GM19023 (cell line): ENCODE measurements around the gene CTU2.
A peak's percentile ranks its signal among the peaks of the same experiment; 100 is the strongest.

Experiments used
- ATAC-seq: cut with Tn5 transposase; IDR thresholded peaks from one replicate; pipeline ENCODE4 v1.9.1; 2021; ENCODE audit warnings: mild to moderate bottlenecking, moderate library complexity; ENCODE audit not compliant: unreplicated experiment

The CTU2 gene

GRCh38 chr16:88726408-88726749 is 20.1 kb downstream of the CTU2 start:
- ATAC-seq: no peak

- no peak for ATAC-seq
Observed at GRCh38 chr16:88726981-88727380, 20.7 kb downstream of the CTU2 start.

- no peak for ATAC-seq
Observed at GRCh38 chr16:88727871-88728270, 21.6 kb downstream of the CTU2 start.

GRCh38 chr16:88730632-88731607 is 24.6 kb downstream of the CTU2 start:
- ATAC-seq: no peak

- no peak for ATAC-seq
Observed at GRCh38 chr16:88731699-88732098, 25.4 kb downstream of the CTU2 start.

DNA sequence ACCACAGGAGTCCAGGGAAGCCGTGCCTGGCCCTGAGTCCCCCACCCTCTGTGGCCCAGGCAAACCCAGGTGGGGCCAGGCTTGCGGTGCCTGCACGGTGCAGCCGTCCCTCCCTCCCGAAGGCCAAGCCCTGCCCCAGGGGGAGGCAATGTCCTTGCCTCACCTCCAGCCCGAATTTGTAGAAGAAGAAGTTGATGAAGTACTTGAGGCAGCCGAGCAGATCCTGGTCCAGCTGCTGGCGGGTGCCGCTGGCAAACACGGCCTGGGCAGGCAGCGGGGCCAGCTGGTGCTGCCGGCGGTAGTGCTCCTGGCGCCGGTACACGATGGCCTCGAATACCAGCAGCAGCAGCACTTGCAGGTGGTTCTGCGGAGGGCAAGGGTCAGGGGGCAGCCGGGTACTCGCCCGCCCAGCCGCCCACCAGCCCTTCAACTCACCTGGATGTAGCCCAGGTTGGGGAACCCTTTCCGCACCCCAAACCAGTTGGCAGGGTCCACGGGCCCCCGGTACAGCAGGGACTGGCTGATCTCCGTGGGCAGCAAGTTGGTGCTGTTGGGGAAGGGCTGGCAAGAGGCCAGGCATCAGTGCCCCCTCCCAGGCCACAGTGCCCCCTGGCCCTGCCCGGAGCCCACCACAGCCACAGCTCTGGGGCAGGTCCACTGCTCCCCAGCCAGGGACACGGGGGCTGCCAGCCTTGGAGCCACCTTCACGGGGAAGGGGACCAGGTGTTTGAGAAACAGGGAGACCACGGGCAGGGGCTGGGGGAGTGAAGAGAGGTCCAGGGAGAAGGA is 26.1 kb downstream of the CTU2 start:
- ATAC-seq: no peak

DNA sequence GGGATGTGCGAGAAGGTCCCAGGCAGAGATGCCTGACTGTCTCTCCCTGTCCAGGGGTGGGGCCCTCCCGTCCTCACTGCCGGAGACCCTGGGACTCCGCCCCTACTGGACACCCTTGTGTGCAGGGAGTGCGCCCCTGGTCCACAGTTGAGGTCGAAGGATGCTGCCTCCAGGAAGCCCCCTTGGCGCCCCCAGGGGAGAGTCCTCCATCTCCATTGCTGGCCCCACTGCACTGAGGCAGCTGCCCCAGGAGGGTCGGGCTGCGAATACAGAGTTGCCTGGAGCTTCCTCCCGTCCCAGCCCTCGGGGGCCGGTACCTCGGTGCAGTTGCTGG is 26.6 kb downstream of the CTU2 start:
- no peak for ATAC-seq

GRCh38 chr16:88733630-88734360 is 27.5 kb downstream of the CTU2 start:
- ATAC-seq: no peak

GRCh38 chr16:88734361-88734728 is 28.0 kb downstream of the CTU2 start:
- ATAC-seq: no peak

DNA sequence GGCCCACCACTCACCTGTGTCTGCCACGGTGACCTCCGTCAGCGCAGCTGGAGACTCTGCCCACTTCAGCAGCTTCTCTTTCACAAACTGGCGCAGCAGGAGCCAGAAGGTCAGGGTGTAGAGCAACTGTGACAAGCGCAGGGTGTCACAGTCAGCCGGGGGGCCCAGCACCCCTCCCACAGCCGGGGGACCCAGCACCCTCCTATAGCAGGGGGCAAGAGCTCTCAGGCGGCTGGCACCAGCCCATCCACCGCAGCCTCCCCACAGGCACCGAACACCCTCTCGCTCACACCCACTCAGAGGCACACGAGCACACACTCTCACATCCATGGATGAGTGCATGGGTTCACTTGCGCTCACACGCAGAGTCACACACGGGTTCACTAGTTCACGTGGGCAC is 28.8 kb downstream of the CTU2 start:
- ATAC-seq: no peak

DNA sequence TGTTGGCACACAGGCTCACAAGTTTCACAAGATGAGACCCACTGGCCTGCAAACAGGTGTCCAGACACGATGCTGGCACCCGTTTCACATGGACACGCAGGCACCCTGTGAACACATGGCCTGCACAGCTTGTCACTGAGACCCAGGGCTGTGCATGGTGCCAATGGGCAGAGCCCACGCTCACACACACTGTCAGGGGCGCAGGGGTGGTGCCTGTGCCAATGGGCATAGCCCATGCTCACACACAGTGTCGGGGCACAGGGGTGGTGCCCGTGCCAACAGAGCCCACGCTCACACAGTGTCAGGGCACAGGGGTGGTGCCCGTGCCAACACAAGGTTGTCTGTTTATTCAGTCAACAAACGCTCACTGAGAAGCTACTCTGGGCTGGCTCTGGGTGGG is 29.3 kb downstream of the CTU2 start:
- ATAC-seq: no peak

DNA sequence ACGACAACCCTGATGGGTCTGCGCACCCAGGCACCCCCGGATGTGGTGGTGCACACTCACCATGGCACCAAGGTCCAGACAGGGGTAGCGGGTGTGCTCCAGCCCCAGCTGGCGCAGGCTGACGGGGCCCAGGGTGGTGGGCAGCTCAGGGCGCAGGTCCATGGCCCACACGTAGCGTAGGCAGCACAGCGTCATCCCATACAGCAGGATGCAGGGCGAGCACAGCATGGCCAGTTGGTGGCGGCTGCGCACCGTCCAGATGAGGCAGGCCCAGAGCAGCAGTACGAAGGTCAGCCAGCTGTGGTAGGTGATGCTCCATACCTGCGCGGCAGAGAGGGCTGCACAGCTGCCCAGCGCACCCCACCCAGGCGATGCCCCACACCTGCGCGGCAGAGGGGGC is 29.8 kb downstream of the CTU2 start:
- no peak for ATAC-seq

DNA sequence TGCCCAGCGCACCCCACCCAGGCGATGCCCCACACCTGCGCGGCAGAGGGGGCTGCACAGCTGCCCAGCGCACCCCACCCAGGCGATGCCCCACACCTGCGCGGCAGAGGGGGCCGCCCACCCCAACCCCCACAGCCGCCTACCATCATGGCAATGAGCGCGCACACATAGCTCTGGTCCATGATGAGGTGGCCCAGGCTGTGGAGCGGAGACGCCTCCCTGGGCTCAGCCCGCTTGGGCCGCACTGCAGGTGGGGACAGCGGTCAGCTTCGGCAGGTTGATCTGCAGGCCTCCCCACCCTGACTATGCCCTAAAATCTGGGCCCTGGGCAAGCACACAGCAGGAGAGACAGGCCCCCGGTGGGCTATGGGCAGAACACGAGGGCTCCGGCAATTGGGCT is 30.2 kb downstream of the CTU2 start:
- no peak for ATAC-seq

DNA sequence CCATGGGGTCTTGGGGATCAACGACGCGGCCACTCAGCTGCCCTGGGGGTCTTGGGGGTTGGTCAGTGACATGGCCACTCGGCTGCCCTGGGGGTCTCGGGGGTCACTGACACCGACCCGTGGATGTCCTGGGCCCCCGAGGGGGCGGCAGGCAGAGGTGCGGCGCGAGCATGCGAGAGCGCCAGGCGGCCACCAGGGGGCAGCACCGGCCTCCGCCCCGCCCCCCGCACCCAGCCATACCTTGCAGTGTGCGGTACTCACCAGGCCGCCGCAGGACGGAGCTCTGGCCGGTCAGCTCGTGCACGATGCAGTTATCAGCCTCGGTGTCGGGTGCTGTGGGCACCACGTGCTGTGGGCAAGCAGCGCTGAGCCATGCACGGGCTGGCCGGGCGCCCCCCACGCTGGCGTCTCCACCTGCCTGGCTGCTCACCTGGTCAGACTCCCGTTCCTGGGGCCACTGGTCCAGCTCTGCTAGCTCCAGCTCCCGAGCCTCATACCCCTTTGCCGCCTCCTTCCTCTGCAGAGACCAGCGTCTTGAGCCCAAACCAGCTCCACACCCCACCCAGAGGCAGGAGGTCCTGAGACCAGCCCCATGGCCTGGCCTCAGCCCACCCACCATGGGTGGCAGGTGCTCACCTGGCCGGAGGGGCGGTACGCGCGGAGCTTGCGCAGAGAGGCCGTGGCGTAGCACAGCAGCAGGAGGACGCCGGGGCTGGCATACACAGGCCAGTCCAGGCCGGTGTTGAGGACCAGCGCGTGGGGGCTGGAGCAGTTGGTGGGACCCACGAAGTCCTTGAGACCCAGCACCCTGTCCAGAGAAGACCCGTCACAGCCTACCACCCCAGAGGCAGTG is 31.2 kb downstream of the CTU2 start:
- peak; percentile 49 for ATAC-seq

DNA sequence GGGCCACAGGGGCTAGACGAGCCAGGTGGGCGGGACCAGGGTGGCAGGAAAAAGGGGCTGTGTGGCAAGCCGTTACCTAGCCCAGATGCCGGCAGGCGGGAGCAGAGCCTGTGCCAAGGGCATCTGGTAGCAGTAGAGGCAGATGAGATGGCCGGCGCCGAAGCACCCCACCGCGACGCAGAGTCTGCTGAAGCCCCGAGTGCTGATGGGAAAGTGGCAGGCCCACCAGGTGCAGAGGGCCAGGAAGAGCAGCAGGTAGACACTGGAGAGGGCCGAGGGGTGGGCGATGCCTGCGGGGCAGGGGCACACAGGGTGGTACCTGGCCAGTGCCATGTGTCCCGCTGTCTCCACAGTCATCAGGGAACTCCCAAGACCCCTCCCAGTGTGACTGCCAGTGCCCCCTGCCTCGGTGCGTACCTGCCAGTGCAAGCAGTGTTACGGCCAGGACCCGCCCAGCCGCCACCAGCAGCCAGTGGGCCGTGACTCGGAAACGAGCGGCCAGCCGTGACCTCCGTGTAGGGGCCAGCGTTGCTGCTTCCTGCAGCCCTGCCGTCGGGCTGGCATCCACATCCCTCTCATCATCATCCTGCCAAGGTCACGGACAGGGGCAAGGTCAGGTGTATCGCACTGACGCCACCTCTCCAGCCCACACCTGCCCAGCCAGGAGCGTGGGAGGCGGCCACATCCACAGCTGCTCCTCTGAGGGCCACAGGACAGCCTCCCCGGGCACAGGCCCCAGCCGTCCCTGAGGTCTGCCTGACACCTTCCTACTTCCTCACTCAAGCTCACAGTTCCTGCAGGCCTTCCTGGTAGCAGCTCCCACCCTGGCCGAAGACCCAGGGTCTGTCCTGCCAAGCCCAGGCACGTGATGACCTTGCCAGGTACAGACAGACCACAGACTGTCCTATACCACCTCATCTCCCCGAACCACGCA is 32.1 kb downstream of the CTU2 start:
- ATAC-seq: no peak

DNA sequence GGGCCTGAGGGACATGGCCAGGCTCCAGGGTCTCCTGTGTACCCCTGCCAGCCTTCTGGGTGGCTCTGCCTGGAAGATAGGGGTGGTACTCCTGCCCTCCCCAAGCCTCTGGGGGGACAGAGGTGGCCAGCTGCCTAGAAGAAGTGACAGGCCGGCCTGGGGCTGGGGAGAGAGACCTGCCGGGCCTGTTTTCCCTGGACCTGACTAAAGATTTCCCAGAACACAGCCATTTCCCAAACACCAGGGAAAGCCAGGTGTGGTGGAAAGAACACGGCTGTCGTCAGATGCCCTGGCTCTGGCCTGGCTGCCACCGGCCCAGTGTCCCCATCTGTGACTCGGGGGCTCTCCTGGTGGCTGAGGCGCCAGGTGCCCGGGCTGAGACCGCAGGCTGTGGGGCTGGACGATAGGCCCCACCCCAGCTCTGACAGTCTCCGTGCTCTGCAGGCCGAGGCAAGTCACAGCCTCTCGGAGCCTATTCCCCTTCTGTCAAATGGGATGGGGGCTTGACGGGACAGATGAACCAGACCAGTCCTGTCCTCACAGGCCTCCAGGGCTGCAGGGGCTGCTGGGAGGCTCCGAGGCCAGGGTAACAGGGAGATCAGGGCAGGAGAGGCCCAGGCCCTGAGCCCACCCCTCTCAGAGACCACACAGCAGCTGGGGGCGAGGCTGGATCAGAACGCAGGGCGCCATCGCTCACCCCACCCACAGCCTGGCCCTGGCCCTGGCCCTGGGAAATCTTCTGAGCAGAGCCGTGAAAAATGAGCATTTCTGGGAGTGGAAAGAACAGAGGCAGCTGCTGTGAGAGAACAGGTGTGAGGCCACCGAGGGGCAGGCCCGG is 33.1 kb downstream of the CTU2 start:
- ATAC-seq: no peak

DNA sequence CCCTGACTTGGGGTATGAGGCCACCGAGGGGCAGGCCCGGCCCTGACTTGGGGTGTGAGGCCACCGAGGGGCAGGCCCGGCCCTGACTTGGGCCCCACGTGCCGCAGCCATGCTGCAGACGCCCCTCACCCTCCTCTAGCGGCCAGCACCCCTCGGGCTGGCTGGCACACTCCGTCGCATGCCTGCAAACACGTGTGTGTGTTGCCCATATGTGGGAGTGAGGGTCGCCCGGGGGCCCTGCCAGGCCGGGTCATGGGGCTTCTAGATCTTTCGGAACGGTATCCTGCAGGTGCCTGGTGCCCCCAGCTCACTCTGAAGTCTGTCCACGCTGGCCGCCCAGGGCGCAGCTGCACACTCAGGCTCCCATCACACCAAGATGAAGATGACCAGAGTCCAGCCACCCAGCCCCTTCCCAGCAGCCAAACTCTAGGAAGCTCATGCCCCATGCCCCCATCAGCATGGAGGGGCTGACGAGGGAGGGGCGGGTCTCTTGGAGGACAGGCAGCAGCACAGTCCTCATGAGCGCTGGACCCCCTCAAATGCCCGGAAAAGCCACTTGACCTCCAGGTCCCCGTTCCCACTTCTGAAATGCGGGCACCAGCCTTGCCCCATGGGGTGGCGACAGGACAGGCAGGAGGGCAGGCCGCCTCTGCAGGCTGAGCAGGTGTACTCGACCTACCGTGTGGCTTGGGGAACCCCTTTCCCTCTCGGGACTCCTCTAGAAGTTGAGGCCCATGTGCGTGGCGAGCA is 33.8 kb downstream of the CTU2 start:
- ATAC-seq: no peak

GRCh38 chr16:88740727-88741055 is 34.4 kb downstream of the CTU2 start:
- ATAC-seq: no peak
